ENCODE data around the gene PLPPR5. TPM values are rescaled to one million over a fixed set of nuclear protein-coding genes. Genes with fewer than 3 reads are reported as not detected.

Gene PLPPR5
- polyA plus RNA-seq, 1 experiment: not detected

GRCh38 chr1:98870959-98871903 is 133.4 kb downstream of the PLPPR5 start:
- ChIA-PET POLR2A (no interaction called here), CTCF (interaction anchor here (1.0 kb wide), 1 partner anchor 13 kb away, joined by 3 read pairs; no protein-coding TSS in a partner anchor)
- H3K36me3 ChIP-seq (ENCODE audit: control insufficient read depth, insufficient read depth, low read length): no peaks in the 10 kb centered on the region
- no peaks in the 10 kb centered on the region for H3K27me3 ChIP-seq (ENCODE audit: control insufficient read depth, insufficient read depth, low read length)
- H3K4me3 ChIP-seq (ENCODE audit: low read depth, low read length): no peak overlapping the region
- TF ChIP-seq CTCF (IDR thresholded peaks at IDR 0.05; ENCODE audit: insufficient read depth, low read depth, low read length): no peak
- no peak for DNase-seq (ENCODE audit: low read depth)

GRCh38 chr1:98865796-98866195 is 138.9 kb downstream of the PLPPR5 start:
- ChIA-PET POLR2A (no interaction called here), CTCF (no interaction called here)
- DNase-seq (ENCODE audit: low read depth): no peak
- Histone ChIP-seq H3K27me3 (ENCODE audit: control insufficient read depth, insufficient read depth, low read length) (no peaks in the 10 kb centered on the region), H3K36me3 (ENCODE audit: control insufficient read depth, insufficient read depth, low read length) (no peaks in the 10 kb centered on the region), H3K4me3 (ENCODE audit: low read depth, low read length) (no peak overlapping the region)
- TF ChIP-seq CTCF (IDR thresholded peaks at IDR 0.05; ENCODE audit: insufficient read depth, low read depth, low read length): no peak

- Histone ChIP-seq H3K4me3 (ENCODE audit: low read depth, low read length) (no peak overlapping the region), H3K36me3 (ENCODE audit: control insufficient read depth, insufficient read depth, low read length) (no peaks in the 10 kb centered on the region), H3K27me3 (ENCODE audit: control insufficient read depth, insufficient read depth, low read length) (no peaks in the 10 kb centered on the region)
- no peak for TF ChIP-seq CTCF (IDR thresholded peaks at IDR 0.05; ENCODE audit: insufficient read depth, low read depth, low read length)
- no peak for DNase-seq (ENCODE audit: low read depth)
- POLR2A ChIA-PET: no interaction called here
- CTCF ChIA-PET: no interaction called here
These were observed 144.3 kb downstream of the PLPPR5 start for GRCh38 chr1:98860329-98860728.

DNA sequence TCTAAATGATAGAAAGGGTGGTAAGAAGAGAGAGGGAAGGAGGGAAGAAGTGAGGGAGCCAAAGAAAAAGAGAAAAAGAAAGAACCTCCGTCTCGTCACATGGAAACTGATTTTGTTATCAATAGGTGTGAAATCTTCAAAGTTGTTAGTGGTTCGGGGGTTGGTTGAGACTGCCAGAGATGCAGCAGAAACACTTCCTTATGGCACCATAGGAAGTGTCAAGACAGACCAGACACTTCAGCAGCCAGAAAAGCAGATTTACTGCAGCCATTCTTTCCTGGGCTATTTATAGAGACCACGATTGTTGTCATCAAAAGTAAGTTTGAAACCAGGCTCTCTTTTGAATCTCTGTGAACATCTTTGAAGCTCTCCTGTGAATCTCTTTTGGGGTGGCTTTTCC is 150.5 kb downstream of the PLPPR5 start:
- Histone ChIP-seq H3K4me3 (ENCODE audit: low read depth, low read length) (no peak overlapping the region), H3K27me3 (ENCODE audit: control insufficient read depth, insufficient read depth, low read length) (peaks cover 2% of the 10 kb centered on the region; the same call in 1 of the 2 replicates), H3K36me3 (ENCODE audit: control insufficient read depth, insufficient read depth, low read length) (no peaks in the 10 kb centered on the region)
- TF ChIP-seq CTCF (IDR thresholded peaks at IDR 0.05; ENCODE audit: insufficient read depth, low read depth, low read length): no peak
- ChIA-PET POLR2A (no interaction called here), CTCF (no interaction called here)
- no peak for DNase-seq (ENCODE audit: low read depth)

DNA sequence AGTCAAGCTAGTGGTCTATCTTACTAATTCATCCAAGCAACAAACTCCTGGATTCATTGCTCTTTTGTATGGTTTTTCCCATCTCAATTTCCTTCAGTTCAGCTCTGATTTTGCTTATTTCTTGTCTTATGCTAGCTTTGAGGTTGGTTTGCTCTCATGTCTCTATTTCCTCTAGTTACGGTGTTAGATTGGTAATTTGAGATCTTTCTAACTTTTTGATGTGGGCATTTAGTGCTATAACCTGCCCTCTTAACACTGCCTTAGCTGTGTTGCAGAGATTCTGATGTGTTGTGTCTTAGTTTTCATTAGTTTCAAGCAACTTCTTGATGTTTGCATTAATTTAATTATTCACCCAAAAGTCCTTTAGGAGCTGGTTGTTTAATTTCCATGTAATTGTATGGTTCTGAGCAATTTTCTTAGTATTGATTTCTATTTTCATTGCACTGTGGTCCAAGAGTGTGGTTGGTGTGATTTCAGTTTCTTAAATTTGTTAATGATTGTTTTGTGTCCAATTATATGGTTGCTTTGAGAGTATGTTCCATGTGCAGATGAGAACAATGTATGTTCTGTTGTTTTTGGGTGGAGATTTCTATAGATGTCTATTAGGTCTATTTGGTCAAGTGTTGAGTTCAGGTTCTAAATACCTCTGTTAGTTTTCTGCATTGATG is 154.6 kb downstream of the PLPPR5 start:
- POLR2A ChIA-PET: no interaction called here
- no peak for TF ChIP-seq CTCF (IDR thresholded peaks at IDR 0.05; ENCODE audit: insufficient read depth, low read depth, low read length)

More for the DNA sequence above, 154.6 kb downstream of the PLPPR5 start:
- Histone ChIP-seq H3K27me3 (ENCODE audit: control insufficient read depth, insufficient read depth, low read length) (peaks cover 2% of the 10 kb centered on the region; the same call in 1 of the 2 replicates), H3K36me3 (ENCODE audit: control insufficient read depth, insufficient read depth, low read length) (no peaks in the 10 kb centered on the region), H3K4me3 (ENCODE audit: low read depth, low read length) (no peak overlapping the region)
- CTCF ChIA-PET: no interaction called here
- DNase-seq (ENCODE audit: low read depth): no peak

Measured in BJ (cell line).